IMR-90 (cell line): ENCODE results near the gene SYTL3. TPM values are rescaled to one million over a fixed set of nuclear protein-coding genes. Genes with fewer than 3 reads are reported as not detected.

ENCODE experiments used
- ATAC-seq: fragments of 200-7000 bp; cut with Tn5 transposase; 2 replicates; pipeline ENCODE4 v1.9.1; 2020; ENCODE audit warnings: low read depth, mild to moderate bottlenecking, moderate library complexity
- BruUV-seq: library from RNA; stranded (reverse); fragments of 400-500 nt; replicated peaks from 2 replicates; lab custom pipeline; 2021; lab: Mats Ljungman, UMichigan
- CTCF ChIA-PET: fragments of 300-600 bp; formaldehyde crosslinking; extraction: SDS; loops from one replicate; lab custom pipeline; 2021; ENCODE audit warnings: antibody characterized with exemption; lab: Yijun Ruan, JAX
- POLR2A ChIA-PET: fragments of 300-600 bp; sonication (Branson Sonifier 250); formaldehyde crosslinking; loops from one replicate; lab custom pipeline; 2022; ENCODE audit warnings: antibody characterized with exemption; ENCODE audit not compliant: unreplicated experiment; lab: Charles Lee
- DNase-seq: peaks from one replicate; pipeline ENCODE4 v3.0.0; 2013
- H2AFZ ChIP-seq: replicated peaks from 2 replicates; pipeline ENCODE3; 2013; ENCODE audit warnings: low read length, mild to moderate bottlenecking; ENCODE audit not compliant: poor library complexity
- H2AK5ac ChIP-seq: 2 replicates; pipeline ENCODE4 v1.6.1; 2013; ENCODE audit warnings: low read depth, low read length, inconsistent platforms
- H2AK9ac ChIP-seq: replicated peaks from 2 replicates; pipeline ENCODE3; 2013; ENCODE audit warnings: mild to moderate bottlenecking, low read depth, low read length, moderate library complexity; ENCODE audit not compliant: poor library complexity
- H2BK120ac ChIP-seq: 2 replicates; pipeline ENCODE4 v1.6.1; 2013; ENCODE audit warnings: low read depth, low read length, inconsistent platforms
- H2BK15ac ChIP-seq: 3 replicates; pipeline ENCODE4 v1.6.1; 2013; ENCODE audit warnings: low read depth, low read length, inconsistent platforms
- H2BK20ac ChIP-seq: 2 replicates; pipeline ENCODE4 v1.6.1; 2013; ENCODE audit warnings: low read depth, mild to moderate bottlenecking, inconsistent platforms, low read length, moderate library complexity
- H2BK5ac ChIP-seq: 2 replicates; pipeline ENCODE4 v1.6.1; 2013; ENCODE audit warnings: mild to moderate bottlenecking, low read depth, low read length, inconsistent platforms; ENCODE audit not compliant: poor library complexity, severe bottlenecking
- H3K14ac ChIP-seq: replicated peaks from 2 replicates; pipeline ENCODE4 v1.6.1; 2013; ENCODE audit warnings: low read depth, low read length, inconsistent platforms
- H3K18ac ChIP-seq: 2 replicates; pipeline ENCODE4 v1.6.1; 2013; ENCODE audit warnings: low read depth, low read length, control low read depth
- H3K23ac ChIP-seq: 2 replicates; pipeline ENCODE4 v1.6.1; 2013; ENCODE audit warnings: low read depth, low read length, inconsistent platforms
- H3K27ac ChIP-seq: 2 replicates; pipeline ENCODE4 v1.5.1; 2013; ENCODE audit warnings: mild to moderate bottlenecking, control low read depth, low read length; ENCODE audit not compliant: insufficient read depth
- H3K27me3 ChIP-seq: 2 replicates; pipeline ENCODE4 v1.6.1; 2013; ENCODE audit warnings: low read length; ENCODE audit not compliant: control insufficient read depth, insufficient read depth
- H3K36me3 ChIP-seq: 2 replicates; pipeline ENCODE4 v1.6.1; 2013; ENCODE audit warnings: low read length, mixed read lengths; ENCODE audit not compliant: control insufficient read depth, insufficient read depth
- H3K4ac ChIP-seq: 2 replicates; pipeline ENCODE4 v1.6.1; 2013; ENCODE audit warnings: low read depth, low read length, inconsistent platforms
- H3K4me1 ChIP-seq: 2 replicates; pipeline ENCODE4 v1.6.1; 2013; ENCODE audit warnings: low read length, mixed read lengths; ENCODE audit not compliant: control insufficient read depth, insufficient read depth
- H3K4me2 ChIP-seq: 2 replicates; pipeline ENCODE4 v1.6.1; 2013; ENCODE audit warnings: low read depth, mild to moderate bottlenecking, control low read depth, low read length, moderate library complexity
- H3K4me3 ChIP-seq: 2 replicates; pipeline ENCODE4 v1.5.1; 2013; ENCODE audit warnings: low read depth, mild to moderate bottlenecking, control low read depth, low read length, moderate library complexity; ENCODE audit not compliant: insufficient read depth
- H3K56ac ChIP-seq: 2 replicates; pipeline ENCODE4 v1.6.1; 2013; ENCODE audit warnings: low read length, inconsistent platforms; ENCODE audit not compliant: insufficient read depth; ENCODE audit errors: extremely low read depth
- H3K79me1 ChIP-seq, 2 experiments: 2 replicates each; pipeline ENCODE4 v1.6.1; 2013; ENCODE audit warnings: low read length in 2 of 2, inconsistent platforms in 1 of 2, low read depth in 1 of 2
- H3K9ac ChIP-seq: 2 replicates; pipeline ENCODE4 v1.6.1; 2013; ENCODE audit warnings: low read depth, low read length, control low read depth
- H3K9me1 ChIP-seq: 2 replicates; pipeline ENCODE4 v1.6.1; 2013; ENCODE audit warnings: low read length, inconsistent platforms; ENCODE audit not compliant: insufficient read depth
- H3K9me3 ChIP-seq: 2 replicates; pipeline ENCODE4 v1.6.1; 2013; ENCODE audit warnings: low read length; ENCODE audit not compliant: control insufficient read depth, insufficient read depth
- H4K20me1 ChIP-seq: 2 replicates; pipeline ENCODE4 v1.6.1; 2013; ENCODE audit warnings: low read length, inconsistent platforms; ENCODE audit not compliant: insufficient read depth
- H4K5ac ChIP-seq: 2 replicates; pipeline ENCODE4 v1.6.1; 2013; ENCODE audit warnings: mild to moderate bottlenecking, low read depth, low read length, control low read depth
- H4K8ac ChIP-seq, 2 experiments: 2 replicates each; pipeline ENCODE4 v1.6.1; 2013; ENCODE audit warnings: low read depth in 2 of 2, low read length in 2 of 2, control low read depth in 1 of 2, inconsistent platforms in 1 of 2
- H4K91ac ChIP-seq: 2 replicates; pipeline ENCODE4 v1.6.1; 2013; ENCODE audit warnings: low read depth, low read length, inconsistent platforms; ENCODE audit not compliant: insufficient read depth
- CTCF ChIP-seq: conservative IDR thresholded peaks from 2 replicates; pipeline ENCODE4 v1.5.1; 2012; ENCODE audit warnings: mild to moderate bottlenecking, low read depth, low read length, improper control_type of control experiment
- ELK1 ChIP-seq: fragments of 150-350 bp; IDR thresholded peaks from 2 replicates; pipeline ENCODE4 v1.6.1; 2016; ENCODE audit warnings: low read depth, mild to moderate bottlenecking, low read length, moderate library complexity, borderline replicate concordance
- FOS ChIP-seq: fragments of 150-350 bp; IDR thresholded peaks from 2 replicates; pipeline ENCODE4 v1.6.1; 2016; ENCODE audit warnings: low read depth, low read length
- MAFK ChIP-seq: IDR thresholded peaks from 2 replicates; pipeline ENCODE4 v1.6.1; 2012; ENCODE audit warnings: low read depth, low read length, improper control_type of control experiment
- MXI1 ChIP-seq: IDR thresholded peaks from 2 replicates; pipeline ENCODE4 v1.6.1; 2012; ENCODE audit warnings: low read depth, mild to moderate bottlenecking, low read length, moderate library complexity, borderline replicate concordance
- NFE2L2 ChIP-seq: fragments of 150-350 bp; IDR thresholded peaks from 2 replicates; pipeline ENCODE4 v1.6.1; 2016; ENCODE audit warnings: low read depth, mild to moderate bottlenecking, low read length
- POLR2A ChIP-seq: IDR thresholded peaks from 2 replicates; pipeline ENCODE4 v1.6.1; 2012; ENCODE audit warnings: mild to moderate bottlenecking, low read depth, low read length
- RAD21 ChIP-seq: IDR thresholded peaks from 2 replicates; pipeline ENCODE4 v1.6.1; 2012; ENCODE audit warnings: low read length, improper control_type of control experiment
- RCOR1 ChIP-seq: IDR thresholded peaks from 2 replicates; pipeline ENCODE4 v1.6.1; 2012; ENCODE audit warnings: mild to moderate bottlenecking, low read length, improper control_type of control experiment; ENCODE audit not compliant: insufficient replicate concordance
- RFX5 ChIP-seq: IDR thresholded peaks from 2 replicates; pipeline ENCODE4 v1.8.0; 2012; ENCODE audit warnings: low read depth, mild to moderate bottlenecking, low read length, moderate library complexity
- SMC3 ChIP-seq: fragments of 150-350 bp; IDR thresholded peaks from 2 replicates; pipeline ENCODE4 v1.6.1; 2016; ENCODE audit warnings: low read depth, mild to moderate bottlenecking, antibody characterized with exemption, low read length, moderate library complexity
- WGBS, 2 experiments: methylation state at CpG; one replicate each; pipeline versions ENCODE4 v1.1.5 to v1.1.7; 2013; ENCODE audit warnings: missing lambda C conversion rate in 2 of 2; ENCODE audit not compliant: insufficient read length in 1 of 2; ENCODE audit errors: extremely low coverage in 2 of 2; 5-methylcytosine and 5-hydroxymethylcytosine counted together
- dilution Hi-C: fragments of 300-500 bp; cut with HindIII; formaldehyde crosslinking; loops from one replicate; pipeline ENCODE4 v1.14.3; 2018; ENCODE audit warnings: low sequenced_read_pairs; ENCODE audit not compliant: unreplicated experiment
- in situ Hi-C: fragments of 300-500 bp; cut with MboI; formaldehyde crosslinking; loops from 3 replicates; pipeline ENCODE4 v1.14.3; 2019; ENCODE audit warnings: low sequenced_read_pairs, inconsistent platforms, mixed read lengths
- intact Hi-C: fragments of 100-400 bp; cut with micrococcal nuclease; formaldehyde crosslinking; loops from 2 replicates; pipeline ENCODE4 v1.10.0; 2022
- polyA plus RNA-seq, 3 experiments: library from polyadenylated mRNA; depleted of rRNA; stranded (reverse); fragments of >200 nt; gene quantifications; 2 replicates each; pipeline ENCODE4 v1.2.3, GENCODE V29; 2012; ENCODE audit warnings: low replicate concordance in 1 of 3
- total RNA-seq: library from RNA; depleted of rRNA; stranded (reverse); fragments of >200 nt; gene quantifications from 2 replicates; pipeline ENCODE4 v1.2.3, GENCODE V29; 2012

SYTL3 gene
- total and polyA plus RNA-seq, 2 of the 4 experiments (the other 2 are of a cell fraction): 2.9 to 4.3 TPM

DNA sequence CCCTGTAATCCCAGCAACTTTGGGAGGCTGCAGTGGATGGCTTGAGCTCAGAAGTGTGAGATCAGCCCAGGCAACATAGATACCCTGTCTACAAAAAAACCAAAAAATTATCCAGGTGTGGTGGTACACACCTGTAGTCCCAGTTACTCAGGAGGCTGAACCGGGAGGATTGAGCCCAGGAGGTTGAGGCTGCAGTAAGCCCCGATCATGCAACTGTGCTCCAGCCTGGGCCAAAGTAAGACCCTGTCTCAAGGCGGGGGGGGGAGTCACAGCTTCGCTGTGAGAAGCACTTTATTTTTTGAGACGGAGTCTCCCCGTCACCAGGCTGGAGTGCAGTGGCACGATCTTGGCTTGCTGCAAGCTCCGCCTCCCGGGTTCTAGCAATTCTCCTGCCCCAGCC is 115.1 kb downstream of the SYTL3 start:
- no peak overlapping the region for H3K27ac ChIP-seq
- H2BK120ac ChIP-seq: no peak overlapping the region
- no peak overlapping the region for H4K5ac ChIP-seq
- no peak overlapping the region for H4K8ac ChIP-seq
- no peak overlapping the region for H3K4me2 ChIP-seq
- in situ Hi-C loops (no loop called here), dilution Hi-C loops (no loop called here), intact Hi-C loops (no loop called here)
- TF ChIP-seq SMC3: no peak
- no peak for TF ChIP-seq CTCF
- TF ChIP-seq ELK1: no peak
- no peak for TF ChIP-seq RCOR1
- TF ChIP-seq RFX5: no peak
- no peak for TF ChIP-seq FOS
- TF ChIP-seq POLR2A: no peak
- no peak for TF ChIP-seq NFE2L2
- no peak for TF ChIP-seq MXI1
- TF ChIP-seq RAD21: no peak
- no peak for TF ChIP-seq MAFK
- H2BK15ac ChIP-seq: no peak overlapping the region
- no peaks in the 10 kb centered on the region for H3K4me1 ChIP-seq
- 83% methylated on average over 1 of the region's 9 CpGs; no CpG with 5 or more reads in 1 of the 2 experiments for WGBS, 2 experiments
- peaks cover 6% of the 10 kb centered on the region; the same call in 1 of the 2 replicates for H3K9me1 ChIP-seq
- H2AK5ac ChIP-seq: no peak overlapping the region
- ChIA-PET POLR2A (no interaction called here), CTCF (no interaction called here)
- H3K56ac ChIP-seq: no peak overlapping the region
- no peak overlapping the region for H3K9ac ChIP-seq
- H3K18ac ChIP-seq: no peak overlapping the region
- no peak overlapping the region for H3K4ac ChIP-seq
- no peak overlapping the region for H3K14ac ChIP-seq
- no peak overlapping the region for H3K4me3 ChIP-seq
- no peaks in the 10 kb centered on the region for H3K79me1 ChIP-seq
- H3K27me3 ChIP-seq: no peaks in the 10 kb centered on the region
- no peak overlapping the region for H3K23ac ChIP-seq
- H3K36me3 ChIP-seq: peaks cover 44% of the 10 kb centered on the region
- H2AFZ ChIP-seq: no peak overlapping the region
- ATAC-seq (no peak), DNase-seq (no peak)
- H3K9me3 ChIP-seq: no peaks in the 10 kb centered on the region
- H4K20me1 ChIP-seq: no peaks in the 10 kb centered on the region; the same call in 1 of the 2 replicates
- H2AK9ac ChIP-seq: no peak overlapping the region
- BruUV-seq: no TSS peak
- no peak overlapping the region for H2BK20ac ChIP-seq
- H2BK5ac ChIP-seq: no peak overlapping the region
- H4K91ac ChIP-seq: no peak overlapping the region
